ENCODE results near the gene YRDC.

YRDC gene

GRCh38 chr1:37822906-37823815 lies 15.2 kb upstream of the YRDC start:
- no peak for DNase-seq (ENCODE audit: low read depth)
- TF ChIP-seq CTCF (IDR thresholded peaks at IDR 0.05; ENCODE audit: low read length, missing control alignments), result no peak
- H3K4me3 ChIP-seq (replicated peaks; ENCODE audit: low read depth, low read length), result no peak overlapping the region

GRCh38 chr1:37821481-37821880 lies 13.5 kb upstream of the YRDC start:
- H3K4me3 ChIP-seq (replicated peaks; ENCODE audit: low read depth, low read length), result no peak overlapping the region
- TF ChIP-seq CTCF (IDR thresholded peaks at IDR 0.05; ENCODE audit: low read length, missing control alignments), result no peak
- no peak for DNase-seq (ENCODE audit: low read depth)

- no peak overlapping the region for H3K4me3 ChIP-seq (replicated peaks; ENCODE audit: low read depth, low read length)
- no peak for TF ChIP-seq CTCF (IDR thresholded peaks at IDR 0.05; ENCODE audit: low read length, missing control alignments)
- DNase-seq (ENCODE audit: low read depth), result peak; percentile 26
Observed at GRCh38 chr1:37817481-37817880, 9.5 kb upstream of the YRDC start.

- DNase-seq (ENCODE audit: low read depth), result no peak
- no peak for TF ChIP-seq CTCF (IDR thresholded peaks at IDR 0.05; ENCODE audit: low read length, missing control alignments)
- no peak overlapping the region for H3K4me3 ChIP-seq (replicated peaks; ENCODE audit: low read depth, low read length)
Observed at GRCh38 chr1:37814252-37814651, 6.2 kb upstream of the YRDC start.

GRCh38 chr1:37813529-37814145 lies 5.6 kb upstream of the YRDC start:
- H3K4me3 ChIP-seq (replicated peaks; ENCODE audit: low read depth, low read length), result no peak overlapping the region
- no peak for TF ChIP-seq CTCF (IDR thresholded peaks at IDR 0.05; ENCODE audit: low read length, missing control alignments)
- DNase-seq (ENCODE audit: low read depth), result no peak

- TF ChIP-seq CTCF (IDR thresholded peaks at IDR 0.05; ENCODE audit: low read length, missing control alignments), result peak; percentile 94
- no peak overlapping the region for H3K4me3 ChIP-seq (replicated peaks; ENCODE audit: low read depth, low read length)
- DNase-seq (ENCODE audit: low read depth), result peak; percentile 86
Observed at GRCh38 chr1:37811027-37811655, 3.1 kb upstream of the YRDC start.
